SK-N-MC (cell line): Measurements from ENCODE around the gene CNPY4.

Experiments
- EZH2 ChIP-seq: fragments of 200-600 bp; sonication (generic); IDR thresholded peaks from one replicate; pipeline ENCODE4 v1.6.1; 2017; ENCODE audit warnings: antibody characterized with exemption
- FOXP2 ChIP-seq: optimal IDR thresholded peaks from 2 replicates; pipeline ENCODE3; 2011; ENCODE audit warnings: mild to moderate bottlenecking, moderate library complexity; ENCODE audit not compliant: insufficient read depth; ENCODE audit errors: extremely low read length, control extremely low read depth
- POLR2AphosphoS5 ChIP-seq: IDR thresholded peaks from 2 replicates; pipeline ENCODE4 v1.6.1; 2012; ENCODE audit warnings: mild to moderate bottlenecking, low read depth, low read length, borderline replicate concordance

- no peak for TF ChIP-seq POLR2AphosphoS5
- no peak for TF ChIP-seq EZH2
- no peak for TF ChIP-seq FOXP2
Observed at GRCh38 chr7:100142461-100142860, 23.0 kb downstream of the CNPY4 start.
